ENCODE results near the gene FADS6.
A peak's percentile ranks its signal among the peaks of the same experiment; 100 is the strongest.

FADS6 gene

GRCh38 chr17:74864866-74865395 lies 28.5 kb downstream of the FADS6 start:
- DNase-seq = peak; percentile 79

DNA sequence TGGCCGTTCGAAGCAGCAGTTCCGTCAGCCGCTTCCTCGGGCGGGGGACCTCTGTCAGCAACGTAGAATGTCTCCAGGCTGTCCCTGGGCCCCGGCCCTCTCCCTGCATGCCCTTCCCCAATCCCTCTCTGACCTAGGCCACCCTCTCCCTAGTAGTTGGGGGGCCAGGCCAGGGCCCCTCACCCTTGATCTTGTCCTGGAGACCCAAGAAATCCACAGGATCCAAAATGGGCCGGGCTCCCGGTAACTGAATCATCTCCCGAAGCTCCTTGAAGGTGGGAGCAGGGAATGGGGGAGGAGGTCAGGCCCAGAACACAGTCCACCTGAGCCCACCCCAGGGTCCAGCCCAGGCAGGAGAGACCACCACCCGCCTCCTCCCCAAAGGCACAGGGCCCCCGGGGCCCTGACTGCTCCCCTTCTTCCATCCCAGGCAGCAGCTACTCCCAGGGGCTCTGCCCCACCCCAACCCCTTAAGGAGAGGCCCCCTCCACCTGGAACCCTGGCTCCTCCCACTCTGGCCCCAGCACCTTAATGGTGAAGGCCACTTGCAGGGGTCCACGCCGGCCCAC lies 29.1 kb downstream of the FADS6 start:
- DNase-seq = no peak

DNA sequence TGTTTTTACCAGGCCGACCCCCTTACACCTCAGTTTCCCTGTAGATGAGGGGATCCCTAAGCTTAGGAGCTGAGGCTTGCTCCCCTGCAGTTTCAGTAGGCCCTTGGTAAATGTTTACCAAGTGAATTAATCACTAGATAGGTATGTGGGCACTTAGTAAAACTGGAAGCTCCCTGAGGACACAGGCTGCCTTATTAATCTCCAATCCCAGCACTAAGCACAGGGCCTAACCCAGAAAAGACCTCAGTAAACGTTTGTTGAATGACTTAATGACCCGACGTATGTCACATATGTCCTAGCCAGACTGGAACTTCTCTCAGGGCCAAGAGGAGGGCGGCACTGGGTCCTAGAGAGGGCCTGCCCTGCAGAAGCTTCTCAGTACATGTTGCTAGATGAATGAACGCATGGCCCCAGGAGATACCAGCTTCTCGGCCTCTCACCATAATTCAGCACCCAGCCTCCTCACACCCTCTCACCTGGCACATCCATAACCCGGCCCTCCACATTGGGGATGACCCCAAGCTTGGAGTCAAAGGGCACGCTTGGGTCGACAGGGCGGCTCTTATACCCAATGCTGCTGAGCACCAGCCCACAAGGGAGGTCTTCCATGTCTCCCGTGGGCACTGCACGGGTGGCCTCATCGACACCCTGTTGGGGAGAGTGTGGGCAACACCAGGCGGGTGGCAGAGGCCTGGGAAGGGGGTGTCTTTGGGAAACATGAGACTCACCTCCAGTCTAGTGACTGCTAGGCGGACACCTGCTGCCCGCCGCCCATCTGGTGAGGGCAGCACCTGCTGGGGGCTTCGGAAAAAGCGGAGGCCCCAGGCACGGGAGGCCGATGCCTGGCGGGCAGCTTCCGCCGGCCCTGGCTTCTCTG lies 29.8 kb downstream of the FADS6 start:
- DNase-seq = no peak

- no peak for DNase-seq
Measured at GRCh38 chr17:74862919-74863318, 30.5 kb downstream of the FADS6 start.

DNA sequence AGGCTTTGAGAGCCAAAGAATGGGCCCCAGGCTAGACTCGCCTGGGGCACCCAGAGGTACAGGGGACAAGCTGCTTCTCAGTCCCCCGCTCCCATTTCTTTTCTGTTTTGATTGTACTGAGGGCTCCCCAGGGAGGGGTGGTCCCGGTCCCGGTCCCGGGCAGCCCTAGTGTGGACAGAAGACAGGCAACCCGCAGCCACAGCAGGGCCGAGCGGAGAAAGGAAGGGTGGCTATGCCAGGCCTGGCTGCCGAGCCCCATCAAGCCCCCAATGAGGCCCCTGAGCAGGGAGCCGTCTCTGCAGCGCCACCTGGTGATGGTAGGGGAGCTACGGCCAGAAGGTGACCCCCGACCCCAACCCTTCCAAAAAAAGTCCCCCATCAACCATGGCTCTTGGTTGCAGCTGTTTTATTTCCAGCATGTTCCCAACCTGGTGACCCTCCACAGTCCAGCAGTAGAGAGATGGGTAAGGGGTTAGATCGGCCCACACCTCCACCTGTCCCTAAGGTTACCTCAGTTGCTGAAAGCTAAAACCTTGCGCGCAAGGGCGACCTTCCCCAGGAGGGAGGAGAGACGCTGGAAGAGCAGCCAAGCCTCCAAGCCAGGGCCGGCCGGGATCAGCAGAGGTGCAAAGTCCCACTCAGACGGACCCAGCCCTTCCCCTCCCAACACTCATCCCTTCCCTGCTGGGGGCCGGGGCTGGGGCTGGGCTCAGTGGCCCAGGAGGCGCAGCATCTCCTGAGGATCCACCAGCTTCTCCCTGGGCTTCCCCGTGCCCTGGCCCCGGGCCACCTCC lies 31.1 kb downstream of the FADS6 start:
- peak; percentile 74 for DNase-seq

DNA sequence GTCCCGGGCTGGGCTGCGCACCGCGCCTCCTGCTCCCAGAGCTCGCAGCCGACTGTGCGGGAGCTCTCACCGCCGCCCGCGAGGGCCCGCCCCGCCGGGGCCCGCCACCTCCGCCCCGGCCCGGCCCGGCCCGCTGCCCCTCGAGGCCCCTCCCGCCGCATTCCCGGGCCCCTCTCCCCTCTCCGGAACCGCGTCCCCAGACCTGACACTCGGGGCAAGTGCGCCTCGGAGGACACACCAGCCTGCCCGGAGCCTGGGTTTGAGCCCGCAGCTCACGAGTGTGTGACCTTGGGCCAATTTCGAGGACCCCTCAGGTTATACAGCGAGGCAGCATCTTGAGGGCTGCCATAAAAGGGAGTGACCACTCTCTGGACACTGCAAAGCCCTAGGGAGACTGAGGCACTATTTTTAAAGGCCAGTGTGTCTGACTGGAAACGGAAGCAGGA lies 31.7 kb downstream of the FADS6 start:
- DNase-seq = no peak

GRCh38 chr17:74860872-74861661 lies 32.4 kb downstream of the FADS6 start:
- DNase-seq = no peak

GRCh38 chr17:74860229-74860871 lies 33.1 kb downstream of the FADS6 start:
- DNase-seq = no peak

DNA sequence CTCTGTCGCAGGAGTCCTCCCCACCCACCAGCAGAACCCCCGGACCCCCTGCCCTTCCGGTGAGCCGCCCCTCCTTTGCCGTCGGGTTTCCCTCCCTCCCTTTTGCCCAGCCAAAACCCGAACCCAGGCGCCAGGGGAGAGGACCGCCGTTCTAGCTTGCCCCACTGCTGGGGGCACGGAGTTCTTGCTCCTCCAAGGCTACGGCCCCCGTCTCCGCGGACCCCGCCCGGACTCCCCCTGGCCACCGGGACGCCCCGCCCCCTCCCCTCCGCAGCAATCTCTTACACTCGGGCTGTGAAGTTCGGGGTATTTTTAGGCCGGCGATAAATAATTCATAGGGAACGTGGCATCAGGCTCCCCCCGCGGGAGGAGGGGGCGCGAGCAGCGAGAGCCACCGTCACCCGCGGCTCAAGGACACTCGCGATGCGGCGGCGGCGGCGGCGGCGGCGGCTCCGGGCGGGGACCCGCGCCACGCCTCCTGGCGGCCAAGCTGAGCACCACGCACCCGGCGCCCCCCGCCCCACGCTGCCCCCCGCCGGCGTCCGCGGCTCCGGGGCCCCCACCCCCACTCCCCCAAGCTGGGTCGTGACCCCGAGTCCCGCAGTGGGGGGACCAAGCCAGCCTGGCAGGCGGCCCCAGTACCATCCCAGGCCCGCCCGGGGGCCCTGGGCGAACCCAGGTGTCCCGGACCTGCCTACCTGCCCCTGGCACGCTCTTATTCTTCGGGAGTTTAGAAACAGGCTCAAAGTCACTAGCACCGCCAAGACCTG lies 33.8 kb downstream of the FADS6 start, which contains the start of gene GRIN2C:
GRIN2C (minus strand) TSS at position 427 of the 770 bp plus-strand sequence. CDS start 4,793 bp downstream, outside the sequence.
- peak; percentile 36 for DNase-seq

DNA sequence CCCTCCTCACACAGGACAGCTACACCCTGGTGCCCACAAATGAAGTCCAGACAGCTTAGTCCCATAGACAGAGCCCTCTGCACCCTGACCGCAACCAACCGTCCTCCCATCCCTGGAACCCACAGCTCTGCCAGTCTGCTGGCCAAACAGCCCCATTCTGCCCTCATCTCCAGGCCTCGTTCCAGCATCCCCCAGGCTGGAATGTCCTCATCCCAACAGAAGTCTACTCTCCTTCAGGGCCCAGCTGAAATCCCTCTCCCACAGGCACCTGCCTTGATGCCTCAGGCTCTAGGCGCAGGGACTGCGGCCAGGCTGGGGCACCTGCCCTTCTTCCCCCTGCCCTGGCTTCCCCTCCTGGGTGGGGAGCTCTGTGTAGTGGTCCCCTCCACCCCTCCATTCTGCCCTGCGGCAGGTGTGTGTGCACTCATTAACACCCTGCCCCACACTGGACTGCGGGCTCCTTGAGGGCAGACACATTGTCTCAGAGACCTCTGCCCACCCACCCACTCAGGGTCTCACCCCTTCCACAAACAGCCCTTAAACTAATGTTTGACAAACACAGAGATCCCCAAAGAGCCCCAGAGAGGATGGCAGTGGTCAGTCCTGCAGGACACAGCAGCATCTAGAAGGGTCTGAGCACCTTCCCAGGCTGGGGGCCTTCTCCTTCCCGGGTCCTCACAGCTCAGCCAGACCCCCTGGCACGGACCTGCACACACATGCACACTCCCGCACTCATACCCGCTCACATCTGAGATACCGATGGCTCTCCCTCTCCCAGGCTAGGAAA lies 34.6 kb downstream of the FADS6 start:
- no peak for DNase-seq

- DNase-seq = no peak
Measured at GRCh38 chr17:74857191-74857590, 36.2 kb downstream of the FADS6 start.

DNA sequence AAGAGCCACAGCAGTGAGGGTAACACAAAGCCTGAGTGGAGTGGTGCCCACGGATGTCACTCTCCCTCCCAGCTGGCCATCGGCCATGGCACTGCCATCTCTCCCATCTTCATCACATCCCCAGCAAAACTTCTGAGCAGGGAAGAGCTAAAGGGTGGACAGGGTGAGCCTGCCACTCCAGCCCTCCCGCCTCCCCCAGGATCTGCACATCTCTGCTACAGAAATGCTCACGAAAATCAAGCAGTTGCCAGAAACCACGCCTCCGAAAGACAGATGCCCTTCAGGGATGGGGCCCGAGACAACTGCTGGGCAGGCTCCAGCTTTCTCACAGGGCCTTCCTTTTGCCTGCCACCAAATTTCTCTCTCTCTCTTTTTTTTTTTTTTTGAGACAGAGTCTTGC lies 37.3 kb downstream of the FADS6 start:
- no peak for DNase-seq

DNA sequence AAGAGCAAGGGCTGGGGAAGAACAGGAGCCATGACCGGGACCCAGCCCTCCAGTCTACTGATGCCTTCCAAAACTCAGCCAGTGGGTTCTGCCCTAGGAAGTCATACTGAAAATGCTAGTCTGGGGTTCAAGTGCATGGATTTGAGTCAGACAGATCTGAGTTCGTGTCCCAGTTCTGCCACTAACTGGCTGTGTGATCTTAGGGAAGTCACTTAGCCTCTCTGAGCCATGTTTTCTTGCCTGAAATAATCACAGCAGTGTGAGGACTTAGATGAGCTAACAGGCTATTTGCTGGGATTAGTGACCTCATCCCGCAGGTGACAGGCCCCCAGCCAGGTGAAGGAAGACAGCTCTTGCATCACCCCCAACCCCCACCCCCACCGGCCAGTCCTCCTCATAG lies 38.1 kb downstream of the FADS6 start:
- no peak for DNase-seq

DNA sequence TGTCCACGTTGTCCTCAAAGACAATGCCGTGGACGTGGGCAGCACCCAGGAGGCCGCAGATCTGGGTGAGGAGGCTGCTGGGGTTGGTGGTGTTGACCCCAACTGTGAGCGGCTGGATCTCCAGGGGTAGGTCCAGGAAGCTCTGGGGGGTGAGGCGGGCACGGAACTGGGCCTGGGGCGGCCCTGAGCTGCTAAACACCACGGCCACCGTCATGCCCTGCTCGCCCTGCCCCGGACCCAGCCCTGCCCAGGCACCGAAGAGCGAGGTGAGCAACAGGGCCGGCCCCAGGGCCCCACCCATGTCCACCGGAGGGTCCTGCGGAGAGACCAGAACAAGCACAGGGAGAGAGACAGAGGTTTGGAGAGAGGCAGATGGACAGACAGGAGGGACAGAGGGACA lies 38.6 kb downstream of the FADS6 start:
- DNase-seq = no peak

GRCh38 chr17:74853669-74854068 lies 39.8 kb downstream of the FADS6 start:
- no peak for DNase-seq

DNA sequence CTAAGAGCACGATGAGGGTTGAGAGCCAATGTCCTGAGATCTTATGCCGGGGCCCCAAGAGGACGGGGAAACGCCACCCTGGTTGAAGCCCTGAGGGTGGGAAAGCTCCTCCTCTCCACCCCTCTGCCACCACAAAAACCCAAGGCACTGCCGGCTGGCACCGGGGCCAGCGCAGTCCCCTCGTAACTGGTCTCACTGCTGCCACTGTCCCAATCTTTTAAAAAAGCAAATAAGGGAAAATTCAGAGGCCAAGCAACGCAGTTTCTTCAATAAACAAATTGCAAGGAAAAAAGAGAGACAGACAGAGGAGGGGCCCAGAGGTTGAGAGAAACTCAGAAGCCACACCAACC lies 40.4 kb downstream of the FADS6 start:
- DNase-seq = no peak

DNA sequence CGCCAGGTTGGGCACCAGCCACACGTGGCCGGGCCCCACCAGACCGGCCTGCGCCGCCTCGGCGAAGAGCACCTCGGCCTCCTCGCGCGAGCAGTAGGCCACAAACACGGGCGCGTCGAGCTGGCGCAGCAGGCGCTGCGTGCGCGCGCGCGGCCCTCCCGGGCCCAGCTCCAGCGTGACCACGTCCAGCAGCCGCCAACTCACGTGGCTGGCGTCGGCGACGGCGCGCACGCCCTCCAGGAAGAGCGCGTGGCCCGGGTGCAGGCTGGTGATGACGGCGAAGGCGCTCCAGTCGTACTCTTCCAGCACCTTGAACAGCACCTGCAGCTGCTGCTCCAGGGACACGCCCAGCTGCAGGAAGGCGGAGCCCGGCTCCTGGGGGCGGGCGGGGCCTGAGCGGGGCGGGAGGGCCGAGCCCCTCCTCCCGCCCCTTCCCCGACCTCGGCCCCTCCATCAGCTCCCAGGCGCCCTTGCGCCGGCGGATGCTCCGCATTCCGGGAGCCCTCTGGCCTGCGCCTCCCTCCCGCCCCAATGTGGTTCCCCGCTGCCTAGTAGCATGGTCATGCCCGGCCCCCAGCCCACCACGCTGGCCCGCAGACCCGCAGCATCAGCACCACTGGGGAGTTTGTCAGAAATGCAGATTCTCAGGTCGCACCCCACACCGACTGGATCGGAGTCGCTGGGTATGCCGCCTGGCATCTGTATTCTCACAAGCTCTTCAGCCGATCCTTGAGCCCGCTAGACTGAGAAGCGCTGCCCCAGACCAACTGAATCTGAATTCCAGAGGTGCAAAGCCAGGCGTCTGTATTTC lies 41.0 kb downstream of the FADS6 start:
- DNase-seq = peak; percentile 65

DNA sequence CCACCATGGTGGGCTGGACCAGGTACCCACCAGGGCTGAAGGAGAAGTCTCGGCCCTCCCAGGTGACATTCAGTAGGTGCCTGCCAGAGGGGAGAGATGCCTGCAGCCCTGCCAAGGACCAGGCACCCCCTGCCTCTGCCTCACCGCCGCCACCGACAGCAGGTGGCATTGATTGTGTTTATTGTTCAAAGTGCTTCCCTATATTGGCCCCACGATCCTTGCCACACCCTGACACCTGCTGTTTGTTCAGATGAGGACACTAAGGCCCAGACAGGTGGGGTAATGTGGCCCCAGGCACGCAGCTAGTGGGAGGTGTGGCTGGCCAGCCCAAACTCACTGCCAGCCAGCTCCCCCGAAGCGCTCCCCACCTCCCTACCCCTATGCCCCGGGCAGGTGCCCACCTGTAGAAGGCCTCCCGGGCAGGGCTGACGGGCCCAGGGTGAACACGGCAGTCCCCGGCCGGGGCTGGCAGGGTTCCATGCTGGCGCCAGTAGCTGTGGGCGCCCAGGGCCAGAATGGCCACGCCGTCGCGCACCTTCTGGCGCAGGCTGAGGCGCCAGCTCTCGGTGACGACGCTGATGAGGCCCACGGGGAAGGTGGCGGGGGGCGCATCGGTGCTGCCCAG lies 41.7 kb downstream of the FADS6 start:
- DNase-seq = no peak

GRCh38 chr17:74850914-74851313 lies 42.5 kb downstream of the FADS6 start:
- DNase-seq = no peak
